K562 (cell line): Measurements from ENCODE around the gene LRRIQ4. TPM values are rescaled to one million over a fixed set of nuclear protein-coding genes. Genes with fewer than 3 reads are reported as not detected.

Experiments
- BRCA1 ChIP-seq, 2 experiments: fragments of 450-650 bp in 1 of 2; sonication (generic) in 1 of 2; formaldehyde crosslinking in 1 of 2; IDR thresholded peaks; 2 replicates each; pipeline versions ENCODE4 v1.5.0 to v1.6.1; 2017 to 2020; ENCODE audit warnings: mild to moderate bottlenecking in 1 of 2, missing genetic modification reagents in 1 of 2
- DDX20 ChIP-seq: fragments of 450-650 bp; IDR thresholded peaks from 2 replicates; pipeline ENCODE4 v1.6.1; 2016; ENCODE audit warnings: missing genetic modification characterization, low read depth, mild to moderate bottlenecking, missing compliant biosample characterization, moderate library complexity
- DEAF1 ChIP-seq: fragments of 450-650 bp; formaldehyde crosslinking; IDR thresholded peaks from 2 replicates; pipeline ENCODE4 v1.4.0; 2020; ENCODE audit warnings: mild to moderate bottlenecking, moderate library complexity
- ERF ChIP-seq: fragments of 450-650 bp; formaldehyde crosslinking; IDR thresholded peaks from 2 replicates; pipeline ENCODE4 v1.4.0; 2020; ENCODE audit warnings: mild to moderate bottlenecking, mixed read lengths
- ILK ChIP-seq: fragments of 450-650 bp; IDR thresholded peaks from 2 replicates; pipeline ENCODE4 v1.6.1; 2016; ENCODE audit warnings: missing genetic modification characterization, low read depth, mild to moderate bottlenecking, missing compliant biosample characterization, moderate library complexity, borderline replicate concordance
- KAT7 ChIP-seq: sonication (generic); formaldehyde crosslinking; IDR thresholded peaks from 2 replicates; pipeline ENCODE4 v1.8.0; 2022; ENCODE audit warnings: missing genetic modification reagents, mild to moderate bottlenecking, borderline replicate concordance
- PREB ChIP-seq: sonication (generic); formaldehyde crosslinking; IDR thresholded peaks from 2 replicates; pipeline ENCODE4 v1.8.1; 2023; ENCODE audit warnings: mild to moderate bottlenecking, missing genetic modification reagents
- PTRF ChIP-seq: fragments of 450-650 bp; IDR thresholded peaks from 2 replicates; pipeline ENCODE4 v1.6.1; 2016; ENCODE audit warnings: mild to moderate bottlenecking, missing genetic modification characterization, missing compliant biosample characterization
- RAD21 ChIP-seq, 2 experiments: fragments of 250-450 bp in 1 of 2; fragments of 450-650 bp in 1 of 2; sonication (Bioruptor Pico) in 1 of 2; formaldehyde crosslinking in 1 of 2; IDR thresholded peaks in 1 of 2; conservative IDR thresholded peaks in 1 of 2; 2 replicates each; pipeline versions ENCODE4 v1.4.0 to v1.8.0; 2020 to 2022; ENCODE audit warnings: mild to moderate bottlenecking in 2 of 2, moderate library complexity in 1 of 2
- TAF1 ChIP-seq: IDR thresholded peaks from 2 replicates; pipeline ENCODE4 v1.6.1; 2011; ENCODE audit warnings: mild to moderate bottlenecking, low read length, moderate library complexity; ENCODE audit not compliant: insufficient read depth, control insufficient read depth, severe bottlenecking; ENCODE audit errors: extremely low read depth
- THRB ChIP-seq: fragments of 450-650 bp; formaldehyde crosslinking; conservative IDR thresholded peaks from 2 replicates; pipeline ENCODE4 v1.4.0; 2022; ENCODE audit warnings: mild to moderate bottlenecking, missing genetic modification characterization
- polyA plus RNA-seq, 8 experiments: library from polyadenylated mRNA; depleted of rRNA in 4 of 8; stranded (reverse) in 5 of 8; unstranded in 3 of 8; fragments of >200 nt; fragmentation: Nextera tagmentation in 2 of 8; fragmentation: Illumina TruSeq in 1 of 8; extraction: Ambion mirVana in 2 of 8; extraction: Trizol in 1 of 8; gene quantifications; 2 replicates each; pipeline versions ENCODE4 v1.2.1 to v1.2.3, GENCODE V29; 2011 to 2014; ENCODE audit warnings: inconsistent platforms in 1 of 8, missing spikeins in 1 of 8
- total RNA-seq, 7 experiments: library from RNA; depleted of rRNA in 6 of 7; stranded (reverse); fragments of >200 nt in 6 of 7; fragmentation: Illumina TruSeq in 2 of 7; extraction: Trizol in 2 of 7; gene quantifications; 2 replicates each; pipeline versions ENCODE4 v1.2.1 to v1.2.3, GENCODE V29; 2011 to 2021; ENCODE audit warnings: low replicate concordance in 1 of 7
- TF ChIP-seq, protein P1 (sequence below): sonication (generic); formaldehyde crosslinking; IDR thresholded peaks from 2 replicates; pipeline ENCODE4 v1.8.0; 2022; ENCODE audit warnings: mild to moderate bottlenecking, missing genetic modification reagents, borderline replicate concordance

The LRRIQ4 gene
- total and polyA plus RNA-seq, 9 of the 15 experiments (the other 6 are each of a cell fraction or from before 2014, with no cell fraction given): not detected

- TF ChIP-seq, protein P1, sequence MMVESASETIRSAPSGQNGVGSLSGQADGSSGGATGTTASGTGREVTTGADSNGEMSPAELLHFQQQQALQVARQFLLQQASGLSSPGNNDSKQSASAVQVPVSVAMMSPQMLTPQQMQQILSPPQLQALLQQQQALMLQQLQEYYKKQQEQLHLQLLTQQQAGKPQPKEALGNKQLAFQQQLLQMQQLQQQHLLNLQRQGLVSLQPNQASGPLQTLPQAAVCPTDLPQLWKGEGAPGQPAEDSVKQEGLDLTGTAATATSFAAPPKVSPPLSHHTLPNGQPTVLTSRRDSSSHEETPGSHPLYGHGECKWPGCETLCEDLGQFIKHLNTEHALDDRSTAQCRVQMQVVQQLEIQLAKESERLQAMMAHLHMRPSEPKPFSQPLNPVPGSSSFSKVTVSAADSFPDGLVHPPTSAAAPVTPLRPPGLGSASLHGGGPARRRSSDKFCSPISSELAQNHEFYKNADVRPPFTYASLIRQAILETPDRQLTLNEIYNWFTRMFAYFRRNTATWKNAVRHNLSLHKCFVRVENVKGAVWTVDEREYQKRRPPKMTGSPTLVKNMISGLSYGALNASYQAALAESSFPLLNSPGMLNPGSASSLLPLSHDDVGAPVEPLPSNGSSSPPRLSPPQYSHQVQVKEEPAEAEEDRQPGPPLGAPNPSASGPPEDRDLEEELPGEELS (CRISPR knock-in tag): no peak
- TF ChIP-seq ILK (tag) (no peak), RAD21 (CRISPR knock-in tag; conservative IDR thresholded peaks at IDR 0.05 in 1 of 2, IDR thresholded peaks at IDR 0.05 in 1 of 2) (peak; percentile 90 to 95), PTRF (tag) (no peak), BRCA1 (IDR thresholded peaks at IDR 0.05) (no peak), BRCA1 (CRISPR knock-in tag; IDR thresholded peaks at IDR 0.05) (no peak), DEAF1 (CRISPR knock-in tag) (peak; percentile 74), ERF (CRISPR knock-in tag) (no peak), DDX20 (tag) (no peak), KAT7 (no peak), TAF1 (no peak), THRB (no peak), PREB (CRISPR knock-in tag) (no peak)
- TF ChIP-seq, all 486 proteins: peak for 22
Measured at GRCh38 chr3:169863458-169863899, 50.8 kb downstream of the LRRIQ4 start (continued).
